Trophoblast cell (in vitro differentiated cells and primary cell): ENCODE data around the gene FAM76A.
"Not testable (repeated sequence)": the region's sequence is repeated elsewhere in the genome, so short reads cannot be mapped to it uniquely, and the experiment has no call there.

Source experiments
- DNase-seq, 2 donors: peaks; one replicate each; pipeline ENCODE4 v3.0.0-alpha.2; 2016
- H2AFZ ChIP-seq: 2 replicates; pipeline ENCODE4 v1.6.1; 2013; ENCODE audit warnings: low read length, moderate library complexity, mild to moderate bottlenecking; ENCODE audit not compliant: insufficient read depth, poor library complexity
- H2AK5ac ChIP-seq: 2 replicates; pipeline ENCODE4 v1.6.1; 2013; ENCODE audit warnings: mild to moderate bottlenecking, low read length
- H2BK120ac ChIP-seq: 2 replicates; pipeline ENCODE4 v1.6.1; 2013; ENCODE audit warnings: low read length, mild to moderate bottlenecking, moderate library complexity; ENCODE audit not compliant: insufficient read depth, poor library complexity
- H2BK12ac ChIP-seq: 2 replicates; pipeline ENCODE4 v1.6.1; 2013; ENCODE audit warnings: mild to moderate bottlenecking, low read length, moderate library complexity
- H2BK5ac ChIP-seq: 2 replicates; pipeline ENCODE4 v1.6.1; 2013; ENCODE audit warnings: low read length, low read depth, moderate library complexity, mild to moderate bottlenecking; ENCODE audit not compliant: poor library complexity
- H3K14ac ChIP-seq: 2 replicates; pipeline ENCODE4 v1.6.1; 2013; ENCODE audit warnings: mild to moderate bottlenecking, low read length
- H3K18ac ChIP-seq: 2 replicates; pipeline ENCODE4 v1.6.1; 2013; ENCODE audit warnings: mild to moderate bottlenecking, low read length
- H3K23ac ChIP-seq: 2 replicates; pipeline ENCODE4 v1.6.1; 2013; ENCODE audit warnings: low read length
- H3K27ac ChIP-seq: 2 replicates; pipeline ENCODE4 v1.5.1; 2013; ENCODE audit warnings: low read depth, mild to moderate bottlenecking, inconsistent platforms, low read length, moderate library complexity
- H3K27me3 ChIP-seq: 2 replicates; pipeline ENCODE4 v1.6.1; 2013; ENCODE audit warnings: inconsistent platforms, mild to moderate bottlenecking, low read length, moderate library complexity; ENCODE audit not compliant: insufficient read depth
- H3K36me3 ChIP-seq, 2 experiments: 1 replicate in 1 of 2; 2 replicates in 1 of 2; pipeline ENCODE4 v1.6.1; 2013; ENCODE audit warnings: low read length in 2 of 2, mild to moderate bottlenecking in 2 of 2, moderate library complexity in 1 of 2; ENCODE audit not compliant: insufficient read depth in 2 of 2, control insufficient read depth in 1 of 2
- H3K4ac ChIP-seq: 2 replicates; pipeline ENCODE4 v1.6.1; 2013; ENCODE audit warnings: low read depth, mild to moderate bottlenecking, low read length, moderate library complexity
- H3K4me1 ChIP-seq, 2 experiments: 1 replicate in 1 of 2; 2 replicates in 1 of 2; pipeline ENCODE4 v1.6.1; 2013; ENCODE audit warnings: low read length in 2 of 2, mild to moderate bottlenecking in 2 of 2, moderate library complexity in 1 of 2; ENCODE audit not compliant: insufficient read depth in 2 of 2, control insufficient read depth in 1 of 2
- H3K4me2 ChIP-seq: 2 replicates; pipeline ENCODE4 v1.6.1; 2013; ENCODE audit warnings: inconsistent platforms, mild to moderate bottlenecking, low read length, moderate library complexity
- H3K4me3 ChIP-seq: 2 replicates; pipeline ENCODE4 v1.5.1; 2013; ENCODE audit warnings: mild to moderate bottlenecking, low read depth, low read length, inconsistent platforms
- H3K79me1 ChIP-seq: one replicate; pipeline ENCODE4 v1.6.1; 2013; ENCODE audit warnings: low read length
- H3K79me2 ChIP-seq: 2 replicates; pipeline ENCODE4 v1.6.1; 2013; ENCODE audit warnings: low read length, mild to moderate bottlenecking; ENCODE audit not compliant: control insufficient read depth, insufficient read depth, poor library complexity
- H3K9ac ChIP-seq: 2 replicates; pipeline ENCODE4 v1.6.1; 2013; ENCODE audit warnings: mild to moderate bottlenecking, low read length
- H3K9me3 ChIP-seq: 2 replicates; pipeline ENCODE4 v1.6.1; 2013; ENCODE audit warnings: low read depth, mild to moderate bottlenecking, control low read depth, inconsistent platforms, low read length; ENCODE audit not compliant: insufficient read depth
- H4K12ac ChIP-seq: 2 replicates; pipeline ENCODE4 v1.6.1; 2013; ENCODE audit warnings: low read depth, mild to moderate bottlenecking, low read length, moderate library complexity
- H4K8ac ChIP-seq: 2 replicates; pipeline ENCODE4 v1.6.1; 2013; ENCODE audit warnings: low read depth, mild to moderate bottlenecking, low read length, moderate library complexity
- H4K91ac ChIP-seq: one replicate; pipeline ENCODE4 v1.6.1; 2013; ENCODE audit warnings: low read depth, mild to moderate bottlenecking, low read length, moderate library complexity
- WGBS: extraction: QIAGEN DNeasy Blood & Tissue Kit; methylation state at CpG from one replicate; pipeline ENCODE4 v1.1.7; 2013; ENCODE audit warnings: missing lambda C conversion rate; ENCODE audit not compliant: insufficient read length, insufficient coverage; ENCODE audit errors: extremely low coverage; 5-methylcytosine and 5-hydroxymethylcytosine counted together

Gene FAM76A

GRCh38 chr1:27687906-27688305, 37.9 kb upstream of the FAM76A start:
- no peak overlapping the region for H3K4me2 ChIP-seq
- peak overlapping the region; percentile 55 for H3K27ac ChIP-seq
- H3K4me3 ChIP-seq, result no peak overlapping the region
- H2BK5ac ChIP-seq, result no peak overlapping the region
- no peaks in the 10 kb centered on the region for H3K27me3 ChIP-seq
- no peak overlapping the region for H4K12ac ChIP-seq
- H4K91ac ChIP-seq, result no peak overlapping the region
- H2AFZ ChIP-seq, result no peak overlapping the region
- H4K8ac ChIP-seq, result no peak overlapping the region
- no peak overlapping the region for H2AK5ac ChIP-seq
- H3K18ac ChIP-seq, result no peak overlapping the region
- H3K9ac ChIP-seq, result no peak overlapping the region
- H3K9me3 ChIP-seq, result peaks cover 4% of the 10 kb centered on the region
- H3K79me1 ChIP-seq, result peaks cover 20% of the 10 kb centered on the region
- DNase-seq, result no peak
- peaks cover 2% of the 10 kb centered on the region for H3K79me2 ChIP-seq
- no peak overlapping the region for H3K14ac ChIP-seq
- H3K4me1 ChIP-seq, result peaks cover 16 to 25% of the 10 kb centered on the region in 2 experiments
- no CpG with 5 or more reads among the region's 5 CpGs for WGBS
- no peak overlapping the region for H2BK120ac ChIP-seq
- no peak overlapping the region for H3K23ac ChIP-seq
- no peak overlapping the region for H2BK12ac ChIP-seq
- no peaks in the 10 kb centered on the region for H3K36me3 ChIP-seq
- H3K4ac ChIP-seq, result no peak overlapping the region

- H2BK120ac ChIP-seq, result no peak overlapping the region
- H3K4me1 ChIP-seq, result peaks cover 16 to 21% of the 10 kb centered on the region in 2 experiments
- H3K27ac ChIP-seq, result peak overlapping the region; percentile 28
- no peak overlapping the region for H4K8ac ChIP-seq
- H3K79me2 ChIP-seq, result peaks cover 2% of the 10 kb centered on the region
- no peaks in the 10 kb centered on the region for H3K36me3 ChIP-seq
- no peak overlapping the region for H2AFZ ChIP-seq
- DNase-seq, result peak in 1 of 2 donors; percentile 46
- peaks cover 13% of the 10 kb centered on the region for H3K79me1 ChIP-seq
- no peak overlapping the region for H2BK5ac ChIP-seq
- no peak overlapping the region for H3K4ac ChIP-seq
- H3K23ac ChIP-seq, result no peak overlapping the region
- no peak overlapping the region for H4K12ac ChIP-seq
- H3K4me3 ChIP-seq, result no peak overlapping the region
- H4K91ac ChIP-seq, result no peak overlapping the region
- H3K9me3 ChIP-seq, result peaks cover 4% of the 10 kb centered on the region
- H3K9ac ChIP-seq, result peak overlapping the region; percentile 37
- no peak overlapping the region for H2BK12ac ChIP-seq
- H3K18ac ChIP-seq, result no peak overlapping the region
- H2AK5ac ChIP-seq, result no peak overlapping the region
- no peak overlapping the region for H3K14ac ChIP-seq
- no peak overlapping the region for H3K4me2 ChIP-seq
- H3K27me3 ChIP-seq, result no peaks in the 10 kb centered on the region
- no CpG with 5 or more reads among the region's 4 CpGs for whole genome bisulfite sequencing
Observed at GRCh38 chr1:27689423-27690173, 36.2 kb upstream of the FAM76A start.

GRCh38 chr1:27690183-27690582, 35.6 kb upstream of the FAM76A start:
- Histone ChIP-seq H3K18ac (no peak overlapping the region), H2BK5ac (no peak overlapping the region), H3K4me2 (no peak overlapping the region), H2AFZ (no peak overlapping the region), H2AK5ac (no peak overlapping the region), H3K4ac (no peak overlapping the region), H4K12ac (no peak overlapping the region), H4K91ac (no peak overlapping the region), H3K9me3 (peaks cover 4% of the 10 kb centered on the region), H3K27ac (no peak overlapping the region), H3K23ac (no peak overlapping the region), H3K36me3 (no peaks in the 10 kb centered on the region), H3K79me2 (peaks cover under 1% of the 10 kb centered on the region), H3K4me1 (peaks cover 14 to 21% of the 10 kb centered on the region in 2 experiments), H3K9ac (no peak overlapping the region), H4K8ac (no peak overlapping the region), H2BK12ac (no peak overlapping the region), H3K27me3 (no peaks in the 10 kb centered on the region), H2BK120ac (no peak overlapping the region), H3K4me3 (no peak overlapping the region), H3K14ac (no peak overlapping the region), H3K79me1 (peaks cover 10% of the 10 kb centered on the region)
- no peak for DNase-seq
- WGBS, result no CpG with 5 or more reads among the region's 2 CpGs

GRCh38 chr1:27696835-27697234, 28.9 kb upstream of the FAM76A start:
- Histone ChIP-seq H4K91ac (peak overlapping the region; percentile 19), H2BK120ac (peak overlapping the region; percentile 30), H2BK12ac (peak overlapping the region; percentile 18)
- H2BK5ac ChIP-seq, H3K27me3 ChIP-seq, H3K18ac ChIP-seq, H3K14ac ChIP-seq, H3K4me2 ChIP-seq, H3K9me3 ChIP-seq, H3K27ac ChIP-seq, DNase-seq, H3K9ac ChIP-seq, H4K8ac ChIP-seq, H3K4me1 ChIP-seq, H3K79me1 ChIP-seq, H3K79me2 ChIP-seq, H3K23ac ChIP-seq, H3K4me3 ChIP-seq, H3K36me3 ChIP-seq, H4K12ac ChIP-seq, H2AK5ac ChIP-seq, H2AFZ ChIP-seq, H3K4ac ChIP-seq: not testable (repeated sequence)
- WGBS, result no CpG with 5 or more reads among the region's 9 CpGs
